Fibroblast of mammary gland (primary cell): Measurements from ENCODE around the gene PIAS4.

Experiments used
- DNase-seq: peaks from one replicate; pipeline ENCODE4 v3.0.0-alpha.2; 2010; ENCODE audit warnings: low read depth
- H3K4me3 ChIP-seq: 2 replicates; pipeline ENCODE4 v1.5.1; 2011; ENCODE audit warnings: low read depth, mild to moderate bottlenecking, low read length, moderate library complexity; ENCODE audit not compliant: control insufficient read depth
- CTCF ChIP-seq: conservative IDR thresholded peaks from 2 replicates; pipeline ENCODE4 v1.5.1; 2011; ENCODE audit warnings: low read depth, low read length, inconsistent platforms; ENCODE audit not compliant: control insufficient read depth, insufficient read depth

PIAS4 gene

GRCh38 chr19:4029247-4029614, 21.7 kb downstream of the PIAS4 start:
- no peak for TF ChIP-seq CTCF
- DNase-seq: no peak
- H3K4me3 ChIP-seq: no peak overlapping the region

DNA sequence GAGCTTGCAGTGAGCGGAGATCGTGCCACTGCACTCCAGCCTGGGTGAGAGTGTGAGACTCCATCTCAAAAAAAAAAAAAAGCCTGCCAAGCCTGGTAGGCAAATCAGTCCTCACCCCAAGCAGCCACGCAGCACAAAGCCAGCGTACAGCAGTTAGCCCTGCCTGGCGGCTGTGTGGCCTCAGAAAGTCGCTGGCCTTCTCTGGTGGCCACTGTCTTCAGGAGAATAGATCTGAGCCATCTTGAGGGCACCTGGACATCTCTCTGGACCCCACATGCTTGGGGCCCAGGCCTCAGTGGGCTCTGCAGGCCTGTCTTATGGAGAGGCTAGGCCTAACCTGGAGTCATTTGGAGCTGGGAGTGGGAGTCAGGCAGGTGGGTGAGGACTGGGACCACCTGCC, 23.0 kb downstream of the PIAS4 start:
- DNase-seq: no peak
- no peak for TF ChIP-seq CTCF
- H3K4me3 ChIP-seq: no peak overlapping the region

- no peak for TF ChIP-seq CTCF
- no peak for DNase-seq
These were observed 23.4 kb downstream of the PIAS4 start for GRCh38 chr19:4030981-4031380.

GRCh38 chr19:4031420-4031819, 23.9 kb downstream of the PIAS4 start:
- H3K4me3 ChIP-seq: no peak overlapping the region
- no peak for DNase-seq
- TF ChIP-seq CTCF: no peak

More at GRCh38 chr19:4030981-4031380, 23.4 kb downstream of the PIAS4 start:
- H3K4me3 ChIP-seq: no peak overlapping the region

DNA sequence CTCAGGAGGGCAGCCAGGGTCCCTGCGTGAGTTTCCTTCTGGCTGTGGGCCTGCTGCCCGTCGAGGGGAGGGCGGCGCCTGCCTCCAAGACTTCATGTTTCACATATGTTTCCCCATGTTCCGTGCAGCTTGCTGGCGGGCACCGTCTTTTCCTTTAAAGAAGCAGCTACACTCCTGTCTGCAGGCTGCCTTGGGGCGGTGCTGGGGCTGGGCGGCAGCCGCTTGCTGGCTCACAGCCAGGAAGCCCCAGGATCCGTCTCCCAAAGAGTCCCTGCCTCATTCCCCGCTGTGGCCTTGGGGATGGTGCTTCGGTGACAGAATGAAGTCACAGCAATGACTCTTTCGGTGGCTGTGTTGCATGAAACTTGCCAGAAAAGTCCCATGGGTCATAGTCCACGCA, 24.9 kb downstream of the PIAS4 start:
- H3K4me3 ChIP-seq: no peak overlapping the region
- TF ChIP-seq CTCF: no peak
- DNase-seq: no peak

DNA sequence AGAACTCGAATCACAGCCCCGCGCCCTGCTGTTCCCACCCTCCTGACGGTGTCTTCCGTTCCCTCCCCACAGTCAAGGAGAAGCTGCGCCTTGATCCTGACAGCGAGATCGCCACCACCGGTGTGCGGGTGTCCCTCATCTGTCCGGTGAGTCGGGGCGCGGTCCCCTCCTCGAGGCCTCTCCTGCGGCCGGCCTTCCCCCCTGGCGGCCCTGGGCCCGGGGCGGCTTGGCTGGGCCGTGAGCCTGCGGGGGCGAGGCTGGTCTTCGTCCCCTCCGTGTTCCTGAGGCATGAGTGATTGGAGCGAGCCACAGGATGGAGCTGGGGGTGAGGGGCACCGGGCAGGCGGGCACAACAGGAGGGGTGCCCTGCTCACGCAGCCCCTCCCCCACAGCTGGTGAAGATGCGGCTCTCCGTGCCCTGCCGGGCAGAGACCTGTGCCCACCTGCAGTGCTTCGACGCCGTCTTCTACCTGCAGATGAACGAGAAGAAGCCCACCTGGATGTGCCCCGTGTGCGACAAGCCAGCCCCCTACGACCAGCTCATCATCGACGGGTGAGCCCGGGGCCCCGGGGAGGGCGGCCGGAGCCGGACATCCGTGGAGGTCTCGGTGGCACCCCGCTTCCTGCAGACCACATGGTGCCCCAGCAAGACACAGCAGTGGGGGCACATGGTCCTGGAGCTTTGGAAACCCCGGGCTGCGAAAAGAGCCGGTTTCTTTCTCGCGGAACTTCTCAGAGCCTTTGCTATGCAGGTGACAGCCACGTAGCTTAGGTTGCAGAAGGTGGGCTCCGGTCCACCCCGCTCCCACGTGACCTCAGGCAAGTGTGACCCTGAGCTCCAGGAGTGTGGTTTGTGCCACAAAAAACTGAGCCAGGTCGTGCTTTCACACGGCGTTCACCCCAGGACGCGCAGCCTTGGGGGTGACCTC, 25.8 kb downstream of the PIAS4 start:
- no peak overlapping the region for H3K4me3 ChIP-seq
- TF ChIP-seq CTCF: no peak
- no peak for DNase-seq
